Measurements from ENCODE around the gene KRTAP10-1.

KRTAP10-1 gene

GRCh38 chr21:44548381-44548780 lies 8.4 kb upstream of the KRTAP10-1 start:
- no peak for DNase-seq (ENCODE audit: low read depth)

DNA sequence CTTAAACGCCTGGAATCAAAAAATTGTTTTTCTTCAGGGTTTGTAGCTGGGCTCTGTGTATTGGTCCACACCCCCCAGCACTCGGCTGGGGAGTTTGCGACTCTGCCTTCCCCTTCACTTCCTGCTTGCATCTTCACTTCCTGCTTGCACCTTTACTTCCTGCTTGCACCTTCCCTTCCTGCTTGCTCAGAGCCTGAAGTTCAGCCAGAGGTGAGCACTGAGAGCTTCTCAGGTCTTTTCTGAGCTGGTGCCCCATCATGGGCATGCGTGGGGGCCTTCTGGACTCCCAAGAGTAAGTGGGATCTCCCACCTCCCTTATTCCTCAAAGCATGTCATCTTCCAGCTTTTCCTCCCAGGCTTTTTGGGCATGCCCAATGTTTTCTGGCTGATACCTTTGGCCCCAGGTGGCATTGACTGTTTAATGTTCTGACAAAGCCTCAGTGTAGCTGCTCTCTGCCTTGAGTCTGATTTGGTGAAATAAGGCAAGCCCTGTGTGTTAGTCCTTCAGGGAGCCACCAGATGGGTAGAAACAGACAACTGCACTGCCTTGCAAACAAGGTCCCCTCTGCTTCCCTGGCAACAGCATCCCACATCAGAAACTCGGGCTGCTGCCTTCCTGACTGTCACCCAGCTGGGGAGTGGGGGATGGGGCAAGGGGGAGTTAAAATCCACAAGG lies 7.8 kb upstream of the KRTAP10-1 start:
- DNase-seq (ENCODE audit: low read depth) = no peak

DNA sequence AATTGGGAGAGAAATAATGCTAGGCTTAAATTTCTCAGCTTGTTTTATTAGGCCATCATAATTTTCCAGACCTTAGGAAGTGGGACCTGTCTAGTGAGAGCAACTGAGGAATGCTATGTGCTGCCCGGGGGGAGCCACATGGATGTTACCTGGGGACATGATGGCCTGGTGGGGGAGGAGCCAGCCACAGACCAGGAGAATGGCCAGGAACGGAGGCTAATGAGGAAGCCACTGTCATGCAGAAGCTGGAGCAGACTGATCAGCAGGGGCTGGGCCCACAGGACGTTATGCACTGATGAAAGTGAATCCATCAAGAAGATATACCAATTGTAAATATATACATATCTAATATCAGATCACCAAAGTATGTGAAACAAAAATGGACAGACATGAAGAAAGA lies 4.6 kb upstream of the KRTAP10-1 start:
- no peak for DNase-seq (ENCODE audit: low read depth)

DNA sequence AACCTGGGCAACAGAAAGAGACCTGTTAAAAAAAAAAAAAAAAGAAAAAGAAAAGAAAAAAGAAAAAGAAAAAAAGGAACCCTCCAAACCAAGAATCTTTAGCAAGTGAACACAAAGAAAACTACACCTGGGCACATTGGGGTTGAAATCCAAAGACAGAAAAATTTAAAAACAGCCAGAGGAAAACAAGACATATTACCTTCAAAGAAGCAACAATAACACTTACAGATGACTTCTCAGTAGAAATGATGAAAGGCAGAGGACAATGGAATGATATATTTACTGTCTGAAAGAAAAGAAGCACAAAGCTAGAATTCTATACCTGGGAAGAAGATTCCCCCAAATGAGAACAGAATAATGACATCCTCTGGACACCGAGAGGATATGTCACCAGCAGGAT lies 2.7 kb upstream of the KRTAP10-1 start:
- no peak for DNase-seq (ENCODE audit: low read depth)

- no peak for DNase-seq (ENCODE audit: low read depth)
These were observed 820 bp upstream of the KRTAP10-1 start for GRCh38 chr21:44540741-44541288.

DNA sequence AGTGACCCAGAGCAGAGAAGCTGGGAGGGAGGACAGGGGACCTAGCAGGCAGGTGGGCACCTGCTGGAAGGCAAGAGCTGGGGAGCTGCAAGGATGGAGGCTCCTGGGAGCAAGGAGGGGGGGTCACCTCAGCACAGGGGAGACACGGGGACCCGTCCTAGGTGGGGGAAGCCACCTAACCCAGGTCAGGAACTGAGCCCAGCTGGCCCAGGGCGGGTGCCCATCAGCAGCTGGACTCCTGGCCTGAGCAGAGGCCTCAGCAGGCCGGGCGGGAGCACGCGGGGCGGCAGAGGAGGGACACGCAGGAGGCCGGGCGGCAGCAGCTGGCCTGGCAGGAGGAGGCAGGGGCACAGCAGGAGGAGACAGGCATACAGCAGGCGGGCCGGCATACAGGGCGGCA lies 949 bp downstream of the KRTAP10-1 start:
- no peak for DNase-seq (ENCODE audit: low read depth)

GRCh38 chr21:44537930-44538911 lies 1.8 kb downstream of the KRTAP10-1 start:
- DNase-seq (ENCODE audit: low read depth) = no peak

GRCh38 chr21:44535963-44536362 lies 4.0 kb downstream of the KRTAP10-1 start:
- no peak for DNase-seq (ENCODE audit: low read depth)

GRCh38 chr21:44534688-44535087 lies 5.3 kb downstream of the KRTAP10-1 start:
- no peak for DNase-seq (ENCODE audit: low read depth)

DNA sequence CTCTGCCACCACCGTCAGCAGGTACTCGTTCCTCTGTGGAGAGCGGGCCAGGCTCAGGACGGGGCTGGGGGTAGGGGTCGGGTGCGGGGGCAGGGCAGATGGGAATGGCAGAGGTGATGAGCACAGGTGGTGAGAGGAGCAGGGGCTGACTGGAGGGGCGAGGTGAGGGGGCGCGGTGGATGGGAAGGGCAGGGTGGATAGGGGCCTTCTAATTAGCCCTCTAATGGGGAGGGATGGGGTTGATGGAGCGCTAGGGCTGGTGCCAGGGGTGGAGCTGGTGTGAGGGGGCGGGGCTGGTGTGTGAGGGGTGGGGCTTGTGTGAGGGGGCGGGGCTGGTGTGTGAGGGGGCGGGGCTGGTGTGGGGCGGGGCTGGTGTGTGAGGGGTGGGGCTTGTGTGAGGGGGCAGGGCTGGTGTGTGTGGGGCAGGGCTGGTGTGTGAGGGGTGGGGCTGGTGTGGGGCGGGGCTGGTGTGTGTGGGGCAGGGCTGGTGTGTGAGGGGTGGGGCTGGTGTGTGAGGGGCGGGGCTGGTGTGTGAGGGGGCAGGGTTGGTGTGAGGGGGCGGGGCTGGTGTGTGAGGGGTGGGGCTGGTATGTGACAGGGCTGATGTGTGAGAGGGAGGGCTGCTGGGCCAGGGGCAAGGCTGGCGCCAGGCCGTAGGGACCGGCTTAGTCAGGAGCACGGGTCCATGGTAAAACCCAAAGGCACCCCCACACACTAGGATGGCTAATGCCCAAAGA lies 5.9 kb downstream of the KRTAP10-1 start:
- no peak for DNase-seq (ENCODE audit: low read depth)

DNA sequence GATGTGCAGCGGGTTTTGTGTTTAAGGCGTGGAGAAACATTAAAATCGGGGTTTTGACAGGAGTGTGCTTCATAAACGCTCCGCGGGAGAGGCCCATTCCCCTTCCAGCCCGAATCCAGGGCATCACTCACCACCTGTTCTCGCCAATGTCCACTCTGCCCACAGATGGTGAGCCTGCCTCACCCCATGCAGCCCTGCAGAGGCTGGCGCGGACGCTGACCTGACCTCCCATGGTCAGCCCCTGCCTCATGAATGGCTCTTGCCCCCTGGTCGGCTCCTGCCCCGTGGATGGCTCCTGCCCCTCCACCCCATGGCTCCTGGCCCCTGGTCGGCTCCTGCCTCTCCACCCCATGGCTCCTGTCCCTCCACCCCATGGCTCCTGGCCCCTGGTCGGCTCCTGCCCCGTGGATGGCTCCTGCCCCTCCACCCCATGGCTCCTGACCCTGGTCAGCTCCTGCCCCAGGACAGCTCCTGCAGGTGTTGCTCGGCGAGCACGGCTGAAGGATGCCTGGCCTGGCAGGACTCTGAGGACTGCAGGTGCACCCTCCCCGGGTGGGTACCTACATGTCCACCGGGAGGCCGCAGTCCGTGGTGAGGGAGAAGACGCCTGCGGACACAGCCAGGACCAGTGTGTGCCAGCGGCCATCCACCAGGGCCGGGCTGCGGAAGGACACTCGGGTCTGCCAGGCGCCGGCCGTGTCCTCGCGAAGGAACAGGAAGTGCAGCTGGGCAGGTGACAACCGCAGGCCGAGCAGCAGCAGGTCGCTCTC lies 6.7 kb downstream of the KRTAP10-1 start:
- no peak for DNase-seq (ENCODE audit: low read depth)

DNA sequence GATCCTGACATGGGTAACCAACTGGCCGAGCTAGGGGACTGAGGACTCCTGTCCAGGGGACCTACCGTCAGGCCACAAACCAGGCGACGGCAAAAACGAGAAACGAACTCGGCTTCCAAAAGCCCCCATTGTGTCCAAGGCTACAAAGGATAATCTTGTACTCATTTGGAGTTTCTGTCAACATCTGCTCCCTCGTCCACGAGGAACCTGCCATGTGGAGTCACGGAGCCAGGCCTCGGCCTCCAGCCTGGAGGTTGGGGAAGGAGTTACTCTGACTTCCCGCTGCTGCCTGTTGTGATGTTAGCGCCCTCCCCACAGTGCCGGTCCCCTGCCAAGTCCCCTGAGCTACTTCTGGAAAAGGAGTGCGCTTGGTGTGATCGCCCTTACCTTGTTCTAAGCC lies 7.3 kb downstream of the KRTAP10-1 start:
- DNase-seq (ENCODE audit: low read depth) = no peak

GRCh38 chr21:44531606-44532564 lies 8.1 kb downstream of the KRTAP10-1 start:
- DNase-seq (ENCODE audit: low read depth) = no peak

DNA sequence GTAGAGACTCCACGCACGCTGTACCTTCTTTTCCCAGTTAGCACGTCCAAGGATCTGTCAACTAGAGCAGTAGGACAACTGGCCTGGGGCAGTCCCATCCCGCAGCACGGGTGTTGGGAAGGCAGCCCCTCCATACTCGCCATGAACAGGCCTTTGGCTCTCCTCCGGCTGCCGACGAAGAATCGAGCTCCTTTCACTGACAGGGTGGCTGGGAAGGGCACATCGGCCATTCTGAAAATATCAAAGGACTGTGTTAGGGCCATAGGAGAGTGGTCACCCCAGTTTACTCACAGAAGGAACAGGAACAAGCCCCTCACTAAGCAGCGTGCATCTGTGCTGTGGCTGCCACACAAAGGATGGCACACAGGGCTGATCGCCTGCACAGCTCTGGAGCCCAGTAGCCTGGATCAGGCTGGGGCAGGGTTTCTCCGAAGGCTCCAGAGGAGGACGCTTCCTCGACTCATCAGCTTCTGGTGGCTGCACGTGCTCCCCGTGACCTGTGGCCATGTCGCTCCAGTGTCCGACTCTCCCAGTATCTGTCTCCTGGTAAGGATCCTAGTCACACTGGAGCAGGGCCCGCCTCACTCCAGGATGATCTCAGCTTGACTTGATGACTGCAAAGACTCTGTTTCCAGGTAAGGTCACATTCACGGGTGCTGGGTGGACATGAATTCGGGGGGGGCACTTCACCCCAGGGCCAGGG lies 8.9 kb downstream of the KRTAP10-1 start:
- DNase-seq (ENCODE audit: low read depth) = no peak

DNA sequence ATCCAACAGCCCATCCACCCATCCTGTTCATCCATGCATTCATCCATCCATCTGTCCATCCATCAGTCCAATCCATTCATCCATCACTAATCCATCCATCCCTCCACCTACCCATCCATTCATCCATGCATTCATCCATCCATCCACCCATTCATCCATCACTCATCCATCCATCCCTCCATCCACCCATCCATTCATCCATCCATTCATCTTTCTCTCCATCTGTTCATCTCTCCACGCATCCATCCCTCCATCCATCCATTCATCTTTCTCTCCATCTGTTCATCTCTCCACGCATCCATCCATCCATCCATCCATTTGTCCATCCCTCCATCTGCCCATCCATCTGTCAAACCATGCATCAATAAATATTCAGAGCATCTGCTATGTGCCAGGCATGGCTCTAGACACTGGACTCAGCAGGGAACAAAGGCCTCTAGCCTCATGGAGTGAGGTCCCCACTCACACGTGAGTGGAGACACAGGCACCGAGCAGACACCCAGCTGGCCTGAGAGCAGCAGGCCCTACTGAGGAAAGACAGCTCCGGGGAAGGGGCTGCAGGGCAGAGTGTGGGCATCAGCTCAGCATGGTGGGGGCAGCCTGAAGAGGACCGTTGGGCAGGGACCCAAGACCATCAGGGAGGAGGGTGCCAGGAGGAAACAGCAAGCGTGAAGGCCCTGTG lies 9.6 kb downstream of the KRTAP10-1 start:
- no peak for DNase-seq (ENCODE audit: low read depth)

DNA sequence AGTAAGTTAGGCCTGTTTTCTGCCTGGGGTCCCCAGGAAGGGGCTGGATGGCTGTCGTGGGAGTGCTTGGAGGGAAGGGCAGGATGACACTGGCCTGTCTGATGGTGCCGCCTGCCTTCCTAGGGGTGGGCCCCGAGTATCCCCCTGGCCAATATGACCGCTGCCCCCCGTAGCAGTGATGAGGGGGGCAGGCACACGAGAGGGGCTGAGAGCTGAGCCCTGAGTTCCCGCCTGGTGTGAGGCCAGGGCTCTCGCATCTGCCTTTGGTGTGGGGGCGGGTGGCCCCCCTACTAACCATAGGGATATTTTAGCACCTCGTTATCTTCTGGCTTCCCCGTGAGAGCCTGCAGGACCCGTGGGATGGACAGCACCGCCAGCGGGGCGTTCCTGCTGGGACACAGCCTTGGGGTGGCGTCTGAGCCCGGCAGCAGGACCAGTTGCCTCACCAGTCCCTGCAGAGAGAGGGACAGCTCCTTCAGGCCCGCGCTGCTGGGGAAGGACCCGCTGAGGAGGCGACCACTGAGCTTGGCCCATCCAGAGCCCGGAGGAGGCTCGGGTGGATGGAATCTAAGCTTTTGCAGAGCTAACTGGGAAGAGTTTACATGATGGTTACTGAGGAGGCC lies 10.4 kb downstream of the KRTAP10-1 start:
- no peak for DNase-seq (ENCODE audit: low read depth)

DNA sequence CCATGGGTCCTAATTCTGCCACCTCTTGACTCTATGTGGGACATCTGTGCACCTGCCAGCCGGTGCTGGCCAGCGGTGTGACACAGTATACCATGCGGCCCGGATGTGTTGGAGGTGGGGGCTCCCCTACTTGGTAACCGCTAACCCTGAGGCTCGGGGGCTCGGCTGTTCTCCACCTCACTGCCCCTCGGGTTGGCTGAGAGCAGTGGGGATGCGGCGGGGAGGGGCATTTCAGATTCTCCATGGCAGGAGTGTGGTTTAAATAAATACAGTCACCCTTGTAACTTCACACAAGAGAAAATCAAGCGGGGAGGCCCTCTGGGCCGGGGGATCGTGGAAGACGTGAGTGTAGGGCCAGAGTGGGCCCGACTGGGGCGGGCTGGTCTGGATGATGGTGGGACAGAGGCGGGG lies 11.0 kb downstream of the KRTAP10-1 start:
- DNase-seq (ENCODE audit: low read depth) = no peak

GRCh38 chr21:44528634-44528995 lies 11.4 kb downstream of the KRTAP10-1 start:
- DNase-seq (ENCODE audit: low read depth) = no peak

Measured in non-pigmented ciliary epithelial cell (primary cell).